Smooth muscle cell of trachea (primary cell): ENCODE measurements around the gene PIGS. TPM values are rescaled to one million over a fixed set of nuclear protein-coding genes. Genes with fewer than 3 reads are reported as not detected.

Experiments
- total RNA-seq: library from RNA; depleted of rRNA; stranded (reverse); fragments of >200 nt; gene quantifications from 2 replicates; pipeline ENCODE4 v1.2.1, GENCODE V29; 2014

The PIGS gene
- 61.2 and 78.9 TPM in 2 replicates for total RNA-seq

DNA sequence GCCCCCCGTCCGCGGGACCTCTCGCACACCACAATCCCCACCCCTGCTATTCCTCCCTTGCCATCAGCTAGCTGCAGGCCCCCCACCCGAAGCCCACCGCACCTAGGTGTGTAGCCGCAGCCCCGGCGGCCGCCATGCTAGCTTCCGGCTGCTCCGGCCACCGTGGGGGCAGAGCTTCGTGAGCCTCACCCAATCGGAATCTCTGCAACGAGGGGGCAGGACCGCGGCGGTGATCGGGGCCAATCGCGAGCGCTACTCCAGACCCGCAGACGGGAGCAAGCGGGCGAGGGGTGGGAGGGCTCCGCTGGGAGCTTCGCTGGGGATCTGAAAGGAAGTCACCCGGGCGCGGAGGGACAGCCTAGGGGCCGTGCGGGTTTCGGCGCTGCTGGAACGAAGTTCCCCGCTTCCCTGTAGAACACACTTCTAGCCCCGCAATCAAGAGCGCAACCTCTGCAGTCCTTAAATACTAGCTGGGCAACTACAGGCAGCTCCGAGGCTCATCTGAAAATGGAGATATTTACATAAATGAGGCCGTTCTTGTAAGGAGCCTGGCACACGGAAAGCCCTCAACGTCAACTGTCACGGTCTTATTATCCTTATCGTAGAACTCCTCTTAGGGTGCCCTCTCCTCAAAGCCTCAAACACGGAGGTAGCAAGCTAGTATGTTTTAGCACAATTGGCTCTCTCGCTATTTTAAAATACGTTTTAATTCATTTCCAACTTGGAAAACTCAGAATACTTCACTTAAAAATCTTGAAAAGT is at the start of gene PIGS:
Gene PIGS, minus strand, starts transcription at position 164 of the 762 bp plus-strand sequence. Its CDS starts 28 bp downstream, at position 136.

DNA sequence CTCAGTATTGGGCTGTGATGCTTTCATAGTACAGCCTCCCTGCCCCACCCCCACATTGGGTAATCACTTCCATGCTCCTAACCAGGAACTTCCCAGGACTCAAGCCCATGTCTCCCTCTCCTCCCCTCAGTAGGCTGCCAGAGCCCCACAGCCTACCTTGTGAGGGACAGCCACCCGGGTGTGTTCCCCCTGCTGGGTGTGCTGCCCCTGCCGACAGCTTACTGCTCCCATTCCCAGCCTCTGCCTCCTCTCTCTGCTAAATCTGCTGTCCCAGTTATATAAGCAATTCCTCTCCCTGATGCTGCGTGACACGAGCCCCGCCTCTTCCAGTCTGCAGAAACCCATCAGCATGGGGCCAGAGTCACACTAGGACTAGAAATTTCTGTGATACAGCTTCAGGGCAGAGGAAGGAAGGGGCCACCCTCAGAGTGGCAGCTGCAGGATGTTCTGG is 42.6 kb upstream of the PIGS start, which contains the start of gene RSKR:
Gene RSKR, minus strand, starts transcription at position 255 of the 451 bp plus-strand sequence. Its CDS starts 24 bp downstream, at position 231.

DNA sequence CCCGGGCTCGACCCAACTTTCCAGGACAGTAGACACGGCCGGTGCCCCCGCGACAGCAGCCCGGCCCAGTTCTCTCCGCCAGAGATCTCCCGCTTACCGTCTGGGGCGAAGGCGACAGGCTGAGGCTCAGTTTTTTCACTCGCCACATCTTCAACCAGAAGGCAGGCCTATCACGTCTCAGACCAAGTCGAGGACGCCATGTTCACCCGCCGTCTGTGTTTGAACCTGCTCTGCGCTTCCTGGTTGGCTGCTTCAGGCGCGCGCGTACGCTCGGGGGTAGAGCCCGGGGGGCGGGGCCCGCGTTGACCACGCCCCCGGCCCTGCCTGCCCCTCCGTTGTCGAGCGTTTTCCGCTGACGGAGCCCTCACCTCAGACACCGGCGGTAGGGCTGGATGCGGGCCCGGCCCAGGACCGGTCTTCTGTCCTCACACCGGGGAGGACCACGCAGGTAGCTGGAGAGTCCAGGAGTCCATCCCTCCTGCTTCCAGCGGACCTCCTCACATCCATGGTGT is 27.5 kb upstream of the PIGS start, which contains the start of gene SPAG5:
Gene SPAG5, minus strand, starts transcription at position 227 of the 512 bp plus-strand sequence. Its CDS starts 79 bp downstream, at position 148.

DNA sequence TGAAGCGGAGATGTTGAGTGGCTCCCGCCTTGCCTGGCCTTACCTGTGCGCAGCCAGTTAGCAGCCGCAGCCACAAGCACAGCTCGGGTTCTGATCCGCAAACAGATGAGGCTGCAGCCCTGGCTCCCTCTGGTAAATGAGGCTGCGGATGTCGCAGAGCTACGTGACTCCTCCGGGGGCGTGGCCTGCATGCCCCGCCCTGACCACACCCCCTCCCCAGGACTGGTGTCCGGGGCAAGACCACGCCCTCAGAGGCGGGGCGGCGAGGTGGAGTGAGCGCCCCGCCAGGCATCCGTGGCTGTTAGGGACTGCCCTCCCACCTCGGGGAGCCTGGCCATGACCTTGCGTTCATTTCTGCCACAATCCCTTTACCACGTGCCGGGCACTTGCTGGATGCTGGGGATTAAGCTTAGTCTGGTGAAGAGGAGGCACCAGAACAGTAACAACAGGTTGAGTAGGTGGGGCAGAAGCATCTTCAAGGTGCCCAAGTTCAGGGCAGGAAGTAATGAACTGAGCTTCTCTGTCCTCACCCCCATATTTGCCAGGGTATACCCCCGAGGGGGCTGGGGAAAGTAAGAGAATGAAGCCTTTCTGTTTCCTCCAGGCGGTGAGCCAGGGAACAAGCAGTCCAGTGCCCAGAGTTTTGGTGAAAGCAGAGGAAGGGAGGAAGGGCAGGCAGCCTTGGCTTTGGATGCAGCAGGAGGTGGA is 5.6 kb upstream of the PIGS start, which contains the start of gene ALDOC:
Gene ALDOC, minus strand, starts transcription at position 138 of the 708 bp plus-strand sequence. CDS start 1,363 bp downstream, outside the sequence.

DNA sequence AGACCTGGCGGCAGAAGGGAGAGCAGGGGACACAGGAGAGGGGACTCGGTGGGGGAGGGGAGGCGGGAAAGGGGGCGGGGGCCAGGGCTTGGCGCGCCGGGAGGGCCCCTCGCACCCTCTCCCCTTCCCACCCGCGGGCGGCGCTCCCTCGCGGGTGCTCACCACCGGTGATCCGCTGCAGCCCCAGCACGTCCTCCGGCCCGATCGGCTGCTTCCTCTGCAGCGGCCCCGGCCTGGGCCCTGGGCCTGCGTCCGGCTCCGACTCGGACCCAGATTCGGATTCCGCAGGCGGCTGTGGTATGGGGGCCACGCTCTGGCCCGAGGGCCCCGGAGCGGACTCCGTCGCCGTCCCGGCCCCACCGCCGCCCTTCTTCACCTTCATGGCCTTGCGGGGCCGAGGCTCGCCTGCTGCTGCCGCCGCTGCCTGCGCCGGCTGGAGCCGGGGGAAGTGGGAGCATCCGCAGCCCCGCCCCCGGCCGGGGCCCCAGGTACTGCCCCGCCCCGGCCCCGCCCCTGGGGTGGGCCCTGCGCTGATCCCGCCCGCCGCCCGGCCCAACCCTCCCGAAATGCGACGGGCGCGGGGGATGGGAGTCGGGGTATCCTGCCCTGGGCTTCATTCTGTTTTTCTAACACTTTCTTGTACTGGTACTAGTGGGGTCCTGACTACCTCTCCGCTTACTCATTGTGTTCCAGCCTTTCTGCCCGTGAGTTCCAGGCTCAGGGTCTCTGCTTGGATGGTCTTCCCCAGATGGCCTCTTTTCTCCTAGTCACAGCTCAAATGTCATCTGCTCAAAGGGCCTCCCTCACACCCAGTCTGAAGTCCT is 18.9 kb downstream of the PIGS start, which contains the start of gene UNC119:
Gene UNC119, minus strand, starts transcription at position 449 of the 824 bp plus-strand sequence. Its CDS starts 67 bp downstream, at position 382.

DNA sequence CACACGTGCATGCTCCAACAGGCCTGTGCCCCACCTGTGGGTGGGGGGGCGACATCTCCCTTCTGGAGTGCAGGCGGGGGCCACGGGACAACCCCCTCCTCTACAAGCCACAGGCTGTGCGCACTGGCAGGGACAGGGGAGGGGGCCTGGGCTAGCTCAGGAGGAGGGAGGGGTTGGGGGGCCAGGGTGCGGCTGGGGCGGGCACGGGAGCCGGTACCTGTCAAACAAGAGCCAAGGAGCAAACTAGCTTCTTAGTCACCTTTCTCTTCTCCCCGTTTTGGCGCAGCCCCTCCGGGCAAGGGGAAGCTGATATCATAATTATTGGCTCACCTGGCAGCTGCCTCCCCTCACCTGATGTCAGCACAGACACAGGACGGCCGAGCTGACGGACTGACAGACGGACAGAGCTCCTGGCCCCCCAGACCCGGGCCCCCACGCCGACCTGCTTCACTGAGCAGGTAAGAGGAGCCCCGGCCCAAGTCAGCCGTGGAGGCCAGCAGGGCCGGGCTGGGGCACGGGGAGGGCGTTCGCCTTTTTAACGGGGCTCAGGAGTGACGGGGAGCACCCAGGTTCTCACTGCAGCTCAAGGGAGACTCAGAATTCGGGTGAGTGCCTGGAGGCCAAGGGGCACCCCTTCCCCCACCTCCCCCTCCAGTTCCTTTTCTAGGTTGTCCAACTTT is 65.2 kb downstream of the PIGS start, which contains the start of gene FOXN1:
Gene FOXN1, plus strand, starts transcription at position 363 of the 680 bp plus-strand sequence. CDS start 17,622 bp downstream, outside the sequence.

Other genes starting within 250 kb of the PIGS start
- gene IFT20, start 236.1 kb downstream of the PIGS start, total RNA-seq = 49.0 and 52.6 TPM in 2 replicates
- 17.3 and 28.0 TPM in 2 replicates for gene TNFAIP1, start 235.8 kb downstream of the PIGS start, total RNA-seq
- gene POLDIP2, start 214.0 kb downstream of the PIGS start, total RNA-seq = 95.6 and 104 TPM in 2 replicates
- not detected in 2 replicates for gene SEBOX, start 206.3 kb downstream of the PIGS start, total RNA-seq
- gene VTN, start 201.2 kb downstream of the PIGS start, total RNA-seq = 0.33 TPM in 1 of 2 replicates, not detected in the other
- 6.1 and 9.4 TPM in 2 replicates for gene SARM1, start 199.8 kb downstream of the PIGS start, total RNA-seq
- gene SLC46A1, start 165.3 kb downstream of the PIGS start, total RNA-seq = 3.2 and 8.1 TPM in 2 replicates
- gene SLC13A2, start 97.9 kb downstream of the PIGS start, total RNA-seq = not detected in 2 replicates
- gene FOXN1, start 65.2 kb downstream of the PIGS start, total RNA-seq = not detected in 2 replicates
- gene UNC119, start 18.9 kb downstream of the PIGS start, total RNA-seq = 18.0 and 43.2 TPM in 2 replicates
- gene ALDOC, start 5.4 kb upstream of the PIGS start, total RNA-seq = 72.4 and 98.9 TPM in 2 replicates
- gene SPAG5, start 27.5 kb upstream of the PIGS start, total RNA-seq = 5.6 and 46.1 TPM in 2 replicates
- 5.1 and 5.8 TPM in 2 replicates for gene RSKR, start 42.7 kb upstream of the PIGS start, total RNA-seq
- 154 and 173 TPM in 2 replicates for gene BLTP2, start 73.6 kb upstream of the PIGS start, total RNA-seq
- gene SDF2, start 90.4 kb upstream of the PIGS start, total RNA-seq = 49.8 and 56.4 TPM in 2 replicates
- gene SUPT6H, start 90.7 kb upstream of the PIGS start, total RNA-seq = 55.9 and 59.9 TPM in 2 replicates
- 1.9 and 3.1 TPM in 2 replicates for gene PROCA1, start 140.4 kb upstream of the PIGS start, total RNA-seq
- 239 and 240 TPM in 2 replicates for gene RAB34, start 146.3 kb upstream of the PIGS start, total RNA-seq
- 437 and 574 TPM in 2 replicates for gene RPL23A, start 148.5 kb upstream of the PIGS start, total RNA-seq
- gene TLCD1, start 154.7 kb upstream of the PIGS start, total RNA-seq = 4.1 and 7.1 TPM in 2 replicates
- 4.4 and 5.6 TPM in 2 replicates for gene NEK8, start 157.3 kb upstream of the PIGS start, total RNA-seq
- 14.3 and 26.8 TPM in 2 replicates for gene TRAF4, start 172.5 kb upstream of the PIGS start, total RNA-seq